ENCODE measurements around the gene MYOCD.

Gene MYOCD

GRCh38 chr17:12735517-12735916, 69.8 kb downstream of the MYOCD start:
- no peak overlapping the region for H3K27ac ChIP-seq
- no peak for TF ChIP-seq CTCF (conservative IDR thresholded peaks at IDR 0.05)

- TF ChIP-seq CTCF (conservative IDR thresholded peaks at IDR 0.05): no peak
- no peak overlapping the region for H3K27ac ChIP-seq
These were observed 70.8 kb downstream of the MYOCD start for GRCh38 chr17:12736526-12736925.

GRCh38 chr17:12737740-12738469, 72.2 kb downstream of the MYOCD start:
- no peak for TF ChIP-seq CTCF (conservative IDR thresholded peaks at IDR 0.05)
- H3K27ac ChIP-seq: peak overlapping the region; percentile 46

- H3K27ac ChIP-seq: peak overlapping the region; percentile 46
- no peak for TF ChIP-seq CTCF (conservative IDR thresholded peaks at IDR 0.05)
These were observed 72.9 kb downstream of the MYOCD start for GRCh38 chr17:12738624-12739023.

- H3K27ac ChIP-seq: no peak overlapping the region
- TF ChIP-seq CTCF (conservative IDR thresholded peaks at IDR 0.05): no peak
These were observed 73.8 kb downstream of the MYOCD start for GRCh38 chr17:12739500-12739899.

- TF ChIP-seq CTCF (conservative IDR thresholded peaks at IDR 0.05): no peak
These were observed 77.4 kb downstream of the MYOCD start for GRCh38 chr17:12743046-12743445.

GRCh38 chr17:12744298-12744697, 78.6 kb downstream of the MYOCD start:
- no peak for TF ChIP-seq CTCF (conservative IDR thresholded peaks at IDR 0.05)
- H3K27ac ChIP-seq: no peak overlapping the region

More at GRCh38 chr17:12743046-12743445, 77.4 kb downstream of the MYOCD start:
- no peak overlapping the region for H3K27ac ChIP-seq

All from VCaP (cell line).